ENCODE data around the gene ARMC5. TPM values are rescaled to one million over a fixed set of nuclear protein-coding genes. Genes with fewer than 3 reads are reported as not detected.
A peak's percentile ranks its signal among the peaks of the same experiment; 100 is the strongest.
"Not testable (repeated sequence)": the region's sequence is repeated elsewhere in the genome, so short reads cannot be mapped to it uniquely, and the experiment has no call there.

ARMC5 gene
- total RNA-seq, 1 donor from 2014 or later = 25.1 TPM

- peak; percentile 79 for ATAC-seq
- peak; percentile 92 for DNase-seq (ENCODE audit: low spot score)
Observed at GRCh38 chr16:31476303-31477219, 17.3 kb downstream of the ARMC5 start.

- ATAC-seq (peak; percentile 81), DNase-seq (ENCODE audit: low spot score) (peak; percentile 93)
Observed at GRCh38 chr16:31477220-31478216, 18.2 kb downstream of the ARMC5 start.

- ATAC-seq (no peak), DNase-seq (ENCODE audit: low spot score) (no peak)
Observed at GRCh38 chr16:31478956-31479355, 19.7 kb downstream of the ARMC5 start.

- ATAC-seq = no peak
- no peak for DNase-seq (ENCODE audit: low spot score)
Observed at GRCh38 chr16:31479751-31480150, 20.4 kb downstream of the ARMC5 start.

- no peak for DNase-seq (ENCODE audit: low spot score)
- ATAC-seq = no peak
Observed at GRCh38 chr16:31480851-31481536, 21.7 kb downstream of the ARMC5 start.

- DNase-seq (ENCODE audit: low spot score) = no peak
Observed at GRCh38 chr16:31483081-31483480, 23.8 kb downstream of the ARMC5 start, which contains the start of gene SLC5A2. Gene SLC5A2, plus strand, starts transcription at chr16:31483123. Its CDS starts 14 bp downstream, at chr16:31483137.

GRCh38 chr16:31484048-31484447 is 24.7 kb downstream of the ARMC5 start:
- not testable (repeated sequence) for DNase-seq (ENCODE audit: low spot score); ATAC-seq

More at GRCh38 chr16:31483081-31483480, 23.8 kb downstream of the ARMC5 start, which contains the start of gene SLC5A2:
- ATAC-seq = no peak

- ATAC-seq = no peak
- DNase-seq (ENCODE audit: low spot score) = no peak
Observed at GRCh38 chr16:31484491-31485171, 25.3 kb downstream of the ARMC5 start.

GRCh38 chr16:31485571-31485970 is 26.3 kb downstream of the ARMC5 start:
- DNase-seq (ENCODE audit: low spot score) (no peak), ATAC-seq (no peak)

- DNase-seq (ENCODE audit: low spot score) (no peak), ATAC-seq (no peak)
Observed at GRCh38 chr16:31486045-31486444, 26.7 kb downstream of the ARMC5 start.

GRCh38 chr16:31487071-31487719 is 27.9 kb downstream of the ARMC5 start:
- no peak for DNase-seq (ENCODE audit: low spot score)
- ATAC-seq = no peak

GRCh38 chr16:31487720-31488467 is 28.6 kb downstream of the ARMC5 start:
- DNase-seq (ENCODE audit: low spot score) (peak; percentile 60), ATAC-seq (peak; percentile 79)

GRCh38 chr16:31488468-31489297 is 29.4 kb downstream of the ARMC5 start:
- no peak for DNase-seq (ENCODE audit: low spot score)
- ATAC-seq = peak; percentile 31

GRCh38 chr16:31489298-31489564 is 29.9 kb downstream of the ARMC5 start:
- DNase-seq (ENCODE audit: low spot score) (no peak), ATAC-seq (peak; percentile 2)

- no peak for DNase-seq (ENCODE audit: low spot score)
- no peak for ATAC-seq
Observed at GRCh38 chr16:31489616-31490584, 30.6 kb downstream of the ARMC5 start.

GRCh38 chr16:31491778-31492418 is 32.6 kb downstream of the ARMC5 start:
- ATAC-seq (no peak), DNase-seq (ENCODE audit: low spot score) (no peak)

Measured in left lobe of liver (tissue), 2 donors.